Cardiac fibroblast (primary cell): ENCODE results near the gene DESI2.
"Not testable (repeated sequence)": the region's sequence is repeated elsewhere in the genome, so short reads cannot be mapped to it uniquely, and the experiment has no call there.

Experiments used
- DNase-seq, 2 donors: peaks; one replicate each; pipeline versions ENCODE4 v3.0.0 to v3.0.0-alpha.2; 2010; ENCODE audit warnings: low read depth in 2 of 2
- H3K4me3 ChIP-seq, 2 donors: replicated peaks in 1 of 2; 1 replicate in 1 of 2; 2 replicates in 1 of 2; pipeline ENCODE4 v1.5.1; 2011; ENCODE audit warnings: low read depth in 2 of 2, low read length in 2 of 2, mild to moderate bottlenecking in 2 of 2, moderate library complexity in 1 of 2
- TF ChIP-seq, protein P1 (sequence below): IDR thresholded peaks from one replicate; pipeline ENCODE4 v1.5.1; 2011; ENCODE audit warnings: low read depth, mild to moderate bottlenecking, low read length, inconsistent platforms

The DESI2 gene

DNA sequence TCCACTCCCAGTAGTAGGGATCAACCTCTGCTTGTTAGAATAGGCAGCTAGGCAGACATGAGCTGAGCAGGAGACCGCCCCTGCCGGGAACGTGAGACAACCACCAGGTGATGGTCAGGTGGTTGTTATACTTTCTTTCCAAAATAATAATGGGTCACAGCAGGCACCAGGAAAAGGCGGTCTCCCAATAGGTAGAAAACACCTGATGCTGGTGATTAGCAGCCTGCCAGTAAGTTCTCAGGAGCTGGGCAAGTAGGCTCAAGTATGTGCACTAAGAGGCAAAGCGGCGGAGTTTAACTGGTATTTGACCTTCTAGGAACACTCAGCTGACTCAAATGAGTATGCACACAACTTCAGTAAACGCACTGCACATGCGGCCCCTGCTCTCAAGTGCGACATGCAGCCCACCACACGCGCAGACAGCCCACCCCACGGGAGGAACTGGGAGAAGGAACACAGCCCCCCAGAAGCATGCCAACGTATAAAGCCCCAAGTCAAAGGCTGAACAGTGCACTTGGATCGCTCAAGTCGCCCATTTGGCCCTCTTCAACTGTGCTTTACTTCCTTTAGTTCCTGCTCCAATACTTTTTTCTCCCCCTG, 80.0 kb downstream of the DESI2 start:
- no peak for DNase-seq
- H3K4me3 ChIP-seq = no peak overlapping the region
- TF ChIP-seq, protein P1, sequence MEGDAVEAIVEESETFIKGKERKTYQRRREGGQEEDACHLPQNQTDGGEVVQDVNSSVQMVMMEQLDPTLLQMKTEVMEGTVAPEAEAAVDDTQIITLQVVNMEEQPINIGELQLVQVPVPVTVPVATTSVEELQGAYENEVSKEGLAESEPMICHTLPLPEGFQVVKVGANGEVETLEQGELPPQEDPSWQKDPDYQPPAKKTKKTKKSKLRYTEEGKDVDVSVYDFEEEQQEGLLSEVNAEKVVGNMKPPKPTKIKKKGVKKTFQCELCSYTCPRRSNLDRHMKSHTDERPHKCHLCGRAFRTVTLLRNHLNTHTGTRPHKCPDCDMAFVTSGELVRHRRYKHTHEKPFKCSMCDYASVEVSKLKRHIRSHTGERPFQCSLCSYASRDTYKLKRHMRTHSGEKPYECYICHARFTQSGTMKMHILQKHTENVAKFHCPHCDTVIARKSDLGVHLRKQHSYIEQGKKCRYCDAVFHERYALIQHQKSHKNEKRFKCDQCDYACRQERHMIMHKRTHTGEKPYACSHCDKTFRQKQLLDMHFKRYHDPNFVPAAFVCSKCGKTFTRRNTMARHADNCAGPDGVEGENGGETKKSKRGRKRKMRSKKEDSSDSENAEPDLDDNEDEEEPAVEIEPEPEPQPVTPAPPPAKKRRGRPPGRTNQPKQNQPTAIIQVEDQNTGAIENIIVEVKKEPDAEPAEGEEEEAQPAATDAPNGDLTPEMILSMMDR = no peak

DNA sequence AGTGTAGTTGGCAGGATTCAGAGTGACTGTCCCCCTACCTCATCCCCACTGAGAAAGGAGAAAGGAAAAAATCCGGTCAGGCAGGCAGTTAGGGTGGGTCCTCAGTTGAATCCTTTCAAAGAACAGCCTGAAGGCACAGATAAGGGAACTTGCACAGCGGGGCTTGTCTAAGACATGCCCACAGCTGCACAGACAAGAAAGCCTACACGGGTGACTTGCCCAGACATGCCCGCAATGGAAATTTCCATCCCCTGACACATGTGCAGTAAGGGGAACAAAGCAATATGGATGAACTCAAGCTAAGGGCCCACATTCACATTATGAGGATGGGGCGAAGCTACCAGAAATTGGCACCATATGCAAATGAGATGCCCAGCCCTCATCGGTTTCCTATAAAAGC, 82.5 kb downstream of the DESI2 start:
- DNase-seq = peak in 1 of 2 donors; percentile 20
- TF ChIP-seq, protein P1 = no peak
- no peak overlapping the region for H3K4me3 ChIP-seq

DNA sequence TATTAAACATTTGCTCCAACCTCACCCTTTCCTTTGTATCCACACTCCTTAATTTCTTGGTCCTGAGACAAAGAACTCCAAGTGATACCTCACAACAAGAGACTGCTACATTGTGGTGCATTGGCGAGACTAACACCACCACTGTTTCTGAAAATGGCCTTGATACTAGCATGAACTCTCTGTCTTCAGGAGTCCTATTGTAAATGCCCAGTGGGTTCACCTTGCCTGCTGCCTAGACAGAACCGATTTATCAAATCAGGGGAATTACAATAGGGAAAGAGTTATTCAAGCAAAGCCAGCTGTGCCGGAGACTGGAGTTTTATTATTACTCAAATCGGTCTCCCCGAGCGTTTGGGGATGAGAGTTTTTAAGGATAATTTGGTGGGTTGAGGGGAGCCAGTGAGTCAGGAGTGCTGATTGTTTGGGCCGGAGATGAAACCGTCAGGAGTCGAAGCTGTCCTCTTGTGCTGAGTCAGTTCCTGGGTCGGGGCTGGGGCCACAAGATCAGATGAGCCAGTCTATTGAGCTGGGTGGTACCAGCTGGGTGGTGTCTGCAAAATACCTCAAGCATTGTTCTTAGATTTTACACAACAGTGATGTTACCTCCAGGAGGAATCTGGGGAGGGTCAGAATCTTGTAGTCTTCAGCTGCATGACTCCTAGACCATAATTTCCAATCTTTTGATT, 83.1 kb downstream of the DESI2 start:
- TF ChIP-seq, protein P1 = no peak
- DNase-seq = peak in 1 of 2 donors; percentile 54
- no peak overlapping the region for H3K4me3 ChIP-seq

DNA sequence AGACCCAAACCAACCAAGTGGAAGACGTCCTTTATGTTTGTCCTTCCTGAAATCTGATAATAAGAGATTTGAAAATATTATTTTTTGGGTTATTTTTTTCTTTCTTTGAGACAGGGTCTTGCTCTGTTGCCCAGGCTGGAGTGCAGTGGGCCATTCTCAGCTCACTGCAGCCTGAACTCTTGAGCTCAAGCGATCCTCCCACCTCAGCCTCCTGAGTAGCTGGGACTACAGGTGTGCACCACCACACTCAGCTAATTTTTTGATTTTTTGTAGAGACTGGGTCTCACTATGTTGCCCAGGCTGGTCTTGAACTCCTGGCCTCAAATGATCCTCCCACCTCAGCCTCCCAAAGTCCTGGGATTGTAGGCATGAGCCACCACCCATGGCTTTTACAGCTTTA, 86.2 kb downstream of the DESI2 start:
- not testable (repeated sequence) for H3K4me3 ChIP-seq, DNase-seq

GRCh38 chr1:244740027-244740617, 87.2 kb downstream of the DESI2 start:
- not testable (repeated sequence) for H3K4me3 ChIP-seq
- DNase-seq = peak in 1 of 2 donors; percentile 60

DNA sequence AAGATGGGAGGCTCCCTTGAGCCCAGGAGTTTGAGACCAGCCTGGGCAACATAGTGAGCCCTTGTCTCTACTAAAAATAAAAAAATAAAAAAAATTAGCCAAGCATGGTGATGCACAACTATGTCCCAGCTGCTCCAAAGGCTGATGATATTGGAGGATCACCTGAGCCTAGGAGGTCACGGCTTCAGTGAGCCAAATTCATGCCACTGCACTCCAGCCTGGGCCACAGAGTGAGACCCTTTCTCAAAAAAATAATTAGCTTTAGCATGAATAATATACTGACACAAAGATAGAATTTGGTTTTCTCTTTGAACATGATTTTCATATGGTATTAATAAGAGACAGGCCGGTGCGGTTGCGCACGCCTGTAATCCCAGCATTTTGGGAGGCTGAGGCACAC, 88.8 kb downstream of the DESI2 start:
- no peak overlapping the region for H3K4me3 ChIP-seq
- no peak for DNase-seq
- TF ChIP-seq, protein P1 = no peak

- no peak overlapping the region for H3K4me3 ChIP-seq
- TF ChIP-seq, protein P1 = no peak
- DNase-seq = no peak
Measured at GRCh38 chr1:244749230-244750016, 96.5 kb downstream of the DESI2 start.
